Heart left ventricle (tissue), 13 donors: ENCODE data around the gene ZNF408.

ENCODE experiments used
- CTCF ChIP-seq, 12 donors: fragments of 200-600 bp; sonication (generic) in 4 of 12; IDR thresholded peaks; one replicate each; pipeline versions ENCODE4 v1.5.0 to v1.8.0; 2018 to 2022; ENCODE audit warnings: antibody characterized with exemption in 12 of 12, mild to moderate bottlenecking in 5 of 12
- POLR2A ChIP-seq, 2 donors: fragments of 450-650 bp; IDR thresholded peaks; one replicate each; pipeline ENCODE4 v1.6.1; 2017; ENCODE audit warnings: antibody characterized with exemption in 2 of 2, mild to moderate bottlenecking in 2 of 2, moderate library complexity in 2 of 2
- donor health status: ischemic (EF 13 %, LVEDD 7.1; RV severe dilation, severe dysfunction).
- donor health status: DM: no; HTN: yes; CAD: no.
- donor health status: DM: no; HTN: no; CAD: no.
- donor health status: ischemic (EF 25% LVEDD 6.9; RV normal size, moderate dysfunction).
- donor health status: ischemic (EF 25% LVEDD 5.7; RV mildly dilated, moderate dysfunction).
- donor health status: ischemic (EF 35%, LVEDD 5.7; RV mildly dilated, moderate dysfunction).
- donor health status: nonischemic (EF 11% LVEDD 7.7; RV severe dilation, severe dysfunction).
- donor health status: DM: yes; HTN: yes; CAD: no.
- donor health status: PGD.
- donor health status: ischemic (EF 29% LVEDD 5.4; RV normal size, mild dysfunction).
- donor health status: nonischemic (EF 23%, LVEDD 6.1; RV moderate dilation, normal function).

- TF ChIP-seq CTCF (IDR thresholded peaks at IDR 0.05) (no peak), POLR2A (IDR thresholded peaks at IDR 0.05) (no peak)
Observed at GRCh38 chr11:46743693-46744339, 43.0 kb downstream of the ZNF408 start.
